ENCODE measurements around the gene SAPCD2. TPM values are rescaled to one million over a fixed set of nuclear protein-coding genes. Genes with fewer than 3 reads are reported as not detected.

The SAPCD2 gene
- total and polyA plus RNA-seq, 2 of the 4 experiments (the other 2 are of a cell fraction): 3.4 to 4.9 TPM

GRCh38 chr9:137023583-137023991, 46.8 kb downstream of the SAPCD2 start:
- no peak overlapping the region for H2BK5ac ChIP-seq (ENCODE audit: low read depth, low read length, poor library complexity, severe bottlenecking)
- BruUV-seq (replicated peaks): no TSS peak
- H3K27me3 ChIP-seq (ENCODE audit: control insufficient read depth, insufficient read depth, low read length): no peaks in the 10 kb centered on the region
- H3K27ac ChIP-seq (ENCODE audit: insufficient read depth, low read length): no peak overlapping the region
- no peak overlapping the region for H2AK9ac ChIP-seq (replicated peaks; ENCODE audit: low read depth, low read length, poor library complexity)
- no peak overlapping the region for H4K5ac ChIP-seq (ENCODE audit: low read depth, low read length)
- H3K4me1 ChIP-seq (ENCODE audit: control insufficient read depth, insufficient read depth, low read length): peaks cover 5% of the 10 kb centered on the region
- peaks cover 0 to 7% of the 10 kb centered on the region in 2 experiments; a peak in 2 of 4 replicates for H3K79me1 ChIP-seq (ENCODE audit: low read depth in 1 of 2, low read length in 2 of 2)
- no peak overlapping the region for H3K14ac ChIP-seq (replicated peaks; ENCODE audit: low read depth, low read length)
- ATAC-seq (ENCODE audit: low read depth) (no peak), DNase-seq (no peak)
- H3K23ac ChIP-seq (ENCODE audit: low read depth, low read length): no peak overlapping the region
- POLR2A ChIA-PET (ENCODE audit: unreplicated experiment): no interaction called here
- H2BK20ac ChIP-seq (ENCODE audit: low read depth, low read length): no peak overlapping the region
- H3K9ac ChIP-seq (ENCODE audit: low read depth, low read length): no peak overlapping the region
- H3K4ac ChIP-seq (ENCODE audit: low read depth, low read length): no peak overlapping the region
- WGBS, 2 experiments (ENCODE audit: extremely low coverage in 2 of 2, insufficient read length in 1 of 2): 71% methylated on average over 10 of the region's 15 CpGs; no CpG with 5 or more reads in 1 of the 2 experiments
- no peak overlapping the region for H2AFZ ChIP-seq (replicated peaks; ENCODE audit: low read length, poor library complexity)
- no peak overlapping the region for H4K8ac ChIP-seq (ENCODE audit: low read depth in 2 of 2, low read length in 2 of 2)
- in situ Hi-C loops (cut with MboI; ENCODE audit: low sequenced_read_pairs): no loop called here
- TF ChIP-seq MAFK (IDR thresholded peaks at IDR 0.05; ENCODE audit: low read depth, low read length) (no peak), SMC3 (IDR thresholded peaks at IDR 0.05; ENCODE audit: low read depth, low read length) (no peak), CEBPB (IDR thresholded peaks at IDR 0.05; ENCODE audit: low read depth, low read length) (no peak), NFE2L2 (IDR thresholded peaks at IDR 0.05; ENCODE audit: low read depth, low read length) (no peak), BHLHE40 (IDR thresholded peaks at IDR 0.05; ENCODE audit: low read depth, low read length) (no peak), RAD21 (IDR thresholded peaks at IDR 0.05; ENCODE audit: low read length) (no peak), FOS (IDR thresholded peaks at IDR 0.05; ENCODE audit: low read depth, low read length) (no peak)
- H3K4me2 ChIP-seq (ENCODE audit: low read depth, low read length): no peak overlapping the region
- no peaks in the 10 kb centered on the region for H3K9me3 ChIP-seq (ENCODE audit: control insufficient read depth, insufficient read depth, low read length)
- no peak overlapping the region for H2BK15ac ChIP-seq (ENCODE audit: low read depth, low read length)
- no peak overlapping the region for H2BK120ac ChIP-seq (ENCODE audit: low read depth, low read length)
- H4K91ac ChIP-seq (ENCODE audit: insufficient read depth, low read depth, low read length): no peak overlapping the region
- H2AK5ac ChIP-seq (ENCODE audit: low read depth, low read length): no peak overlapping the region
- H4K20me1 ChIP-seq (ENCODE audit: insufficient read depth, low read length): no peaks in the 10 kb centered on the region; the same call in 1 of the 2 replicates
- H3K18ac ChIP-seq (ENCODE audit: low read depth, low read length): no peak overlapping the region
- CTCF ChIA-PET: no interaction called here
- no peak overlapping the region for H3K56ac ChIP-seq (ENCODE audit: extremely low read depth, insufficient read depth, low read length)
- intact Hi-C loops (cut with micrococcal nuclease): no loop called here
- dilution Hi-C loops (cut with HindIII; ENCODE audit: low sequenced_read_pairs, unreplicated experiment): no loop called here
- peaks cover 4% of the 10 kb centered on the region; the same call in 1 of the 2 replicates for H3K9me1 ChIP-seq (ENCODE audit: insufficient read depth, low read length)
- no peak overlapping the region for H3K4me3 ChIP-seq (ENCODE audit: insufficient read depth, low read depth, low read length)
- peaks cover 2% of the 10 kb centered on the region; the same call in 1 of the 2 replicates for H3K36me3 ChIP-seq (ENCODE audit: control insufficient read depth, insufficient read depth, low read length)
